Heart left ventricle (tissue), 16 donors: ENCODE data around the gene ALOXE3. TPM values are rescaled to one million over a fixed set of nuclear protein-coding genes. Genes with fewer than 3 reads are reported as not detected.
"Not testable (repeated sequence)": the region's sequence is repeated elsewhere in the genome, so short reads cannot be mapped to it uniquely, and the experiment has no call there.

ENCODE experiments used
- ATAC-seq, 4 donors: fragments of 200-7000 bp; cut with Tn5 transposase; one replicate each; pipeline ENCODE4 v1.9.1; 2020 to 2022; ENCODE audit warnings: moderate library complexity in 4 of 4, mild to moderate bottlenecking in 3 of 4, moderate number of reproducible peaks in 1 of 4
- DNase-seq, 5 donors: peaks; one replicate each; pipeline ENCODE4 v3.0.0-alpha.2; 2020
- H3K27ac ChIP-seq, 12 donors: fragments of 200-600 bp; sonication (generic) in 4 of 12; one replicate each; pipeline versions ENCODE4 v1.5.0 to v1.8.0; 2016 to 2022; ENCODE audit warnings: mild to moderate bottlenecking in 2 of 12
- H3K27me3 ChIP-seq, 9 donors: fragments of 200-600 bp; sonication (generic) in 2 of 9; one replicate each; pipeline versions ENCODE4 v1.5.1 to v1.8.0; 2016 to 2022; ENCODE audit warnings: mild to moderate bottlenecking in 3 of 9
- H3K36me3 ChIP-seq, 9 donors: fragments of 200-600 bp; sonication (generic) in 2 of 9; one replicate each; pipeline versions ENCODE4 v1.5.0 to v1.8.0; 2018 to 2022; ENCODE audit warnings: mild to moderate bottlenecking in 2 of 9
- H3K4me1 ChIP-seq, 12 donors: fragments of 200-600 bp; sonication (generic) in 4 of 12; one replicate each; pipeline versions ENCODE4 v1.5.0 to v1.8.0; 2016 to 2022; ENCODE audit warnings: mild to moderate bottlenecking in 3 of 12
- H3K4me3 ChIP-seq, 12 donors: fragments of 200-600 bp; sonication (generic) in 4 of 12; one replicate each; pipeline versions ENCODE4 v1.5.0 to v1.8.0; 2017 to 2022; ENCODE audit warnings: mild to moderate bottlenecking in 9 of 12, moderate library complexity in 4 of 12
- H3K9me3 ChIP-seq, 12 donors: fragments of 200-600 bp; sonication (generic) in 4 of 12; one replicate each; pipeline versions ENCODE4 v1.5.0 to v1.8.0; 2016 to 2022; ENCODE audit warnings: mild to moderate bottlenecking in 1 of 12
- CTCF ChIP-seq, 12 donors: fragments of 200-600 bp; sonication (generic) in 4 of 12; IDR thresholded peaks; one replicate each; pipeline versions ENCODE4 v1.5.0 to v1.8.0; 2018 to 2022; ENCODE audit warnings: antibody characterized with exemption in 12 of 12, mild to moderate bottlenecking in 5 of 12
- POLR2A ChIP-seq, 2 donors: fragments of 450-650 bp; IDR thresholded peaks; one replicate each; pipeline ENCODE4 v1.6.1; 2017; ENCODE audit warnings: antibody characterized with exemption in 2 of 2, mild to moderate bottlenecking in 2 of 2, moderate library complexity in 2 of 2
- WGBS, 4 donors: extraction: QIAGEN DNeasy Blood & Tissue Kit in 2 of 4; methylation state at CpG; one replicate each; pipeline versions ENCODE4 v1.1.5 to v1.1.7; 2013 to 2018; 5-methylcytosine and 5-hydroxymethylcytosine counted together
- intact Hi-C, 10 donors: fragments of 100-400 bp; cut with DNase I; formaldehyde crosslinking; loops; one replicate each; pipeline versions ENCODE4 v1.11.1 to v1.14.2; 2022
- polyA plus RNA-seq, 2 donors: library from polyadenylated mRNA; stranded (reverse); fragments of 200-250 nt; gene quantifications; one replicate each; pipeline ENCODE4 v1.2.3, GENCODE V29; 2013
- total RNA-seq, 9 donors: library from RNA; depleted of rRNA in 2 of 9; stranded (reverse); fragments of >200 nt in 2 of 9; fragmentation: NEBNext Ultra II Directional in 3 of 9; extraction: Animal tissue kit (Norgen Biotek cat#: 25700) in 3 of 9; gene quantifications; one replicate each; pipeline versions ENCODE4 v1.1.0 to v1.2.4, GENCODE V29; 2016 to 2023
- donor health status: ischemic (EF 13 %, LVEDD 7.1; RV severe dilation, severe dysfunction).
- donor health status: healthy with polysubstance abuse.
- donor health status: DM: no; HTN: yes; CAD: no.
- donor health status: DM: no; HTN: no; CAD: no.
- donor health status: ischemic (EF 25% LVEDD 6.9; RV normal size, moderate dysfunction).
- donor health status: ischemic (EF 25% LVEDD 5.7; RV mildly dilated, moderate dysfunction).
- donor health status: healthy.
- donor health status: DM: yes; HTN: yes; CAD: no.
- donor health status: ischemic (EF 35%, LVEDD 5.7; RV mildly dilated, moderate dysfunction).
- donor health status: nonischemic (EF 11% LVEDD 7.7; RV severe dilation, severe dysfunction).
- donor health status: DM: yes; HTN: yes; CAD: no.
- donor health status: PGD.
- donor health status: ischemic (EF 29% LVEDD 5.4; RV normal size, mild dysfunction).
- donor health status: nonischemic (EF 23%, LVEDD 6.1; RV moderate dilation, normal function).

The ALOXE3 gene
- total and polyA plus RNA-seq, 11 donors, result 0.12 TPM; not detected in 10

- H3K36me3 ChIP-seq, result no peaks in the 10 kb centered on the region
- no peak overlapping the region for H3K27ac ChIP-seq
- TF ChIP-seq CTCF (IDR thresholded peaks at IDR 0.05) (no peak), POLR2A (IDR thresholded peaks at IDR 0.05) (no peak)
- DNase-seq, result no peak
- intact Hi-C loops, result loop anchor here in 4 of 10 donors (5.0 to 10.0 kb wide), 4 partner anchors 43 to 238 kb away; partner anchors contain the start of gene SLC25A35 (in 1 of the 4)
- no peaks in the 10 kb centered on the region for H3K9me3 ChIP-seq
- H3K4me3 ChIP-seq, result no peak overlapping the region
- H3K4me1 ChIP-seq, result peaks cover 0 to 18% (median 0%) of the 10 kb centered on the region in 12 donors
- peaks cover 19 to 55% (median 42%) of the 10 kb centered on the region in 9 donors for H3K27me3 ChIP-seq
- no peak for ATAC-seq
- WGBS, 4 donors, result 44 to 49% (median 46%) methylated on average over 6 of the region's 6 CpGs
Measured at GRCh38 chr17:8064561-8065019, 53.7 kb downstream of the ALOXE3 start.

- 7 to 12% (median 9%) methylated on average over 14 to 27 of the region's 28 CpGs for WGBS, 4 donors
- no peak for DNase-seq
- no peaks in the 10 kb centered on the region for H3K36me3 ChIP-seq
- no peak for TF ChIP-seq POLR2A (IDR thresholded peaks at IDR 0.05)
- no peak for TF ChIP-seq CTCF (IDR thresholded peaks at IDR 0.05)
- peaks cover 19 to 60% (median 46%) of the 10 kb centered on the region in 9 donors for H3K27me3 ChIP-seq
- peaks cover 0 to 11% (median 0%) of the 10 kb centered on the region in 12 donors for H3K4me1 ChIP-seq
- ATAC-seq, result no peak
- no peak overlapping the region for H3K4me3 ChIP-seq
- intact Hi-C loops, result loop anchor here in 4 of 10 donors (5.0 to 10.0 kb wide), 4 partner anchors 43 to 238 kb away; partner anchors contain the start of gene SLC25A35 (in 1 of the 4)
- H3K9me3 ChIP-seq, result no peaks in the 10 kb centered on the region
- no peak overlapping the region for H3K27ac ChIP-seq
Measured at GRCh38 chr17:8063761-8064534, 54.4 kb downstream of the ALOXE3 start.

GRCh38 chr17:8062807-8063483 lies 55.4 kb downstream of the ALOXE3 start:
- H3K36me3 ChIP-seq, result no peaks in the 10 kb centered on the region
- no peak overlapping the region for H3K27ac ChIP-seq
- H3K4me1 ChIP-seq, result peaks cover 0 to 12% (median 0%) of the 10 kb centered on the region in 12 donors
- peak overlapping the region in 5 of 12 donors; percentile 0 to 32 (median 6) for H3K4me3 ChIP-seq
- H3K9me3 ChIP-seq, result no peaks in the 10 kb centered on the region
- DNase-seq (no peak), ATAC-seq (no peak)
- intact Hi-C loops, result loop anchor here in 4 of 10 donors (5.0 to 10.0 kb wide), 4 partner anchors 44 to 239 kb away; partner anchors contain the start of gene SLC25A35 (in 1 of the 4)
- TF ChIP-seq POLR2A (IDR thresholded peaks at IDR 0.05) (no peak), CTCF (IDR thresholded peaks at IDR 0.05) (no peak)
- 7 to 10% (median 8%) methylated on average over 15 of the region's 15 CpGs for WGBS, 4 donors
- peaks cover 19 to 70% (median 54%) of the 10 kb centered on the region in 9 donors for H3K27me3 ChIP-seq

- peak overlapping the region in 5 of 12 donors; percentile 0 to 32 (median 6) for H3K4me3 ChIP-seq
- H3K9me3 ChIP-seq, result no peaks in the 10 kb centered on the region
- no peaks in the 10 kb centered on the region for H3K36me3 ChIP-seq
- H3K27me3 ChIP-seq, result peaks cover 19 to 71% (median 54%) of the 10 kb centered on the region in 9 donors
- 8 to 13% (median 9%) methylated on average over 8 of the region's 8 CpGs for WGBS, 4 donors
- TF ChIP-seq CTCF (IDR thresholded peaks at IDR 0.05), result no peak
- no peak for TF ChIP-seq POLR2A (IDR thresholded peaks at IDR 0.05)
- DNase-seq, result no peak
- no peak for ATAC-seq
- intact Hi-C loops, result loop anchor here in 4 of 10 donors (5.0 to 10.0 kb wide), 4 partner anchors 45 to 240 kb away; partner anchors contain the start of gene SLC25A35 (in 1 of the 4)
- H3K4me1 ChIP-seq, result peaks cover 0 to 15% (median under 1%) of the 10 kb centered on the region in 12 donors
- no peak overlapping the region for H3K27ac ChIP-seq
Measured at GRCh38 chr17:8062435-8062806, 55.9 kb downstream of the ALOXE3 start.

GRCh38 chr17:8061851-8062250 lies 56.5 kb downstream of the ALOXE3 start:
- 44 to 48% (median 47%) methylated on average over 8 of the region's 8 CpGs for WGBS, 4 donors
- intact Hi-C loops, result loop anchor here in 5 of 10 donors (2.0 to 10.0 kb wide), 5 partner anchors 45 to 240 kb away; partner anchors contain the start of gene SLC25A35 (in 1 of the 5)
- peaks cover 19 to 71% (median 54%) of the 10 kb centered on the region in 9 donors for H3K27me3 ChIP-seq

More at GRCh38 chr17:8061851-8062250, 56.5 kb downstream of the ALOXE3 start:
- not testable (repeated sequence) for H3K9me3 ChIP-seq, ATAC-seq, DNase-seq, H3K4me3 ChIP-seq, H3K36me3 ChIP-seq, H3K27ac ChIP-seq
- H3K4me1 ChIP-seq, result peaks cover 0 to 20% (median 1%) of the 10 kb centered on the region in 12 donors
